CD14-positive monocyte (primary cell): ENCODE data around the gene PRR16. TPM values are rescaled to one million over a fixed set of nuclear protein-coding genes. Genes with fewer than 3 reads are reported as not detected.

Source experiments
- DNase-seq, 3 donors: peaks; one replicate each; pipeline ENCODE4 v3.0.0-alpha.2; 2011 to 2022
- H2AFZ ChIP-seq: 2 replicates; pipeline ENCODE4 v1.6.0; 2012; ENCODE audit warnings: mild to moderate bottlenecking, low read depth, low read length, inconsistent platforms; ENCODE audit not compliant: insufficient read depth, poor library complexity, severe bottlenecking
- H3K27ac ChIP-seq, 2 donors: 1 replicate in 1 of 2; 2 replicates in 1 of 2; pipeline ENCODE4 v1.5.1; 2012 to 2013; ENCODE audit warnings: low read length in 2 of 2, control low read depth in 1 of 2, inconsistent platforms in 1 of 2, low read depth in 1 of 2, mild to moderate bottlenecking in 1 of 2
- H3K27me3 ChIP-seq, 2 donors: one replicate each; pipeline versions ENCODE4 v1.6.0 to v1.6.1; 2011 to 2013; ENCODE audit warnings: low read length in 2 of 2; ENCODE audit not compliant: control insufficient read depth in 2 of 2, insufficient read depth in 2 of 2
- H3K36me3 ChIP-seq, 2 donors: replicated peaks in 1 of 2; 1 replicate in 1 of 2; 2 replicates in 1 of 2; pipeline versions ENCODE4 v1.5.1 to v1.6.1; 2012 to 2013; ENCODE audit warnings: low read length in 2 of 2, control low read depth in 1 of 2, inconsistent platforms in 1 of 2, mild to moderate bottlenecking in 1 of 2; ENCODE audit not compliant: insufficient read depth in 2 of 2, control insufficient read depth in 1 of 2
- H3K4me1 ChIP-seq, 2 donors: 1 replicate in 1 of 2; 2 replicates in 1 of 2; pipeline versions ENCODE4 v1.5.1 to v1.6.1; 2012 to 2013; ENCODE audit warnings: low read length in 2 of 2, control low read depth in 1 of 2, inconsistent platforms in 1 of 2, mild to moderate bottlenecking in 1 of 2, moderate library complexity in 1 of 2; ENCODE audit not compliant: insufficient read depth in 2 of 2, control insufficient read depth in 1 of 2
- H3K4me2 ChIP-seq: replicated peaks from 2 replicates; pipeline ENCODE3; 2012; ENCODE audit warnings: low read length, moderate library complexity, mild to moderate bottlenecking; ENCODE audit not compliant: poor library complexity, severe bottlenecking; ENCODE audit errors: extremely low read depth
- H3K4me3 ChIP-seq, 3 experiments: fragments of 200-600 bp in 1 of 3; sonication (generic) in 1 of 3; replicated peaks in 1 of 3; 1 replicate in 2 of 3; 2 replicates in 1 of 3; pipeline ENCODE4 v1.5.1; 2011 to 2013; ENCODE audit warnings: low read length in 3 of 3, mild to moderate bottlenecking in 3 of 3, control low read depth in 2 of 3, low read depth in 2 of 3, inconsistent platforms in 1 of 3, moderate library complexity in 1 of 3
- H3K79me2 ChIP-seq: 2 replicates; pipeline ENCODE4 v1.6.0; 2012; ENCODE audit warnings: mild to moderate bottlenecking, control low read depth, inconsistent platforms, low read length, moderate library complexity; ENCODE audit not compliant: insufficient read depth
- H3K9ac ChIP-seq: 2 replicates; pipeline ENCODE4 v1.6.0; 2017; ENCODE audit warnings: low read length, mild to moderate bottlenecking; ENCODE audit not compliant: insufficient read depth, poor library complexity, severe bottlenecking
- H3K9me3 ChIP-seq, 2 donors: replicated peaks in 1 of 2; 1 replicate in 1 of 2; 2 replicates in 1 of 2; pipeline versions ENCODE4 v1.5.1 to v1.6.1; 2012 to 2013; ENCODE audit warnings: low read length in 2 of 2, control low read depth in 1 of 2; ENCODE audit not compliant: control insufficient read depth in 1 of 2, insufficient read depth in 1 of 2
- H4K20me1 ChIP-seq: 2 replicates; pipeline ENCODE4 v1.6.0; 2012; ENCODE audit warnings: mild to moderate bottlenecking, low read length, control low read depth, moderate library complexity; ENCODE audit not compliant: insufficient read depth
- H3K27ac Mint-ChIP-seq, 7 donors: one replicate each; pipeline ENCODE4 v1.8.0; 2020; ENCODE audit warnings: mild to moderate bottlenecking in 7 of 7, mixed read lengths in 7 of 7, moderate library complexity in 6 of 7, inconsistent platforms in 2 of 7
- H3K27me3 Mint-ChIP-seq, 3 donors: one replicate each; pipeline ENCODE4 v1.8.0; 2021 to 2022; ENCODE audit warnings: low read depth in 3 of 3, mild to moderate bottlenecking in 3 of 3, mixed read lengths in 3 of 3, moderate library complexity in 3 of 3, inconsistent platforms in 1 of 3
- H3K36me3 Mint-ChIP-seq, 2 donors: one replicate each; pipeline ENCODE4 v1.8.0; 2020; ENCODE audit warnings: mixed read lengths in 2 of 2, inconsistent platforms in 1 of 2, mild to moderate bottlenecking in 1 of 2
- H3K4me1 Mint-ChIP-seq: one replicate; pipeline ENCODE4 v1.8.0; 2020; ENCODE audit warnings: mild to moderate bottlenecking, mixed read lengths
- H3K4me3 Mint-ChIP-seq, 2 donors: one replicate each; pipeline ENCODE4 v1.8.0; 2020; ENCODE audit warnings: mild to moderate bottlenecking in 2 of 2, mixed read lengths in 2 of 2, moderate library complexity in 1 of 2
- H3K9me3 Mint-ChIP-seq, 7 donors: one replicate each; pipeline ENCODE4 v1.8.0; 2020 to 2022; ENCODE audit warnings: mixed read lengths in 7 of 7, mild to moderate bottlenecking in 6 of 7, moderate library complexity in 6 of 7, inconsistent platforms in 2 of 7
- WGBS: methylation state at CpG from one replicate; pipeline ENCODE4 v1.1.5; 2013; ENCODE audit warnings: missing lambda C conversion rate; ENCODE audit not compliant: insufficient coverage; 5-methylcytosine and 5-hydroxymethylcytosine counted together
- intact Hi-C, 2 donors: fragments of 100-400 bp; cut with micrococcal nuclease; formaldehyde crosslinking; loops; one replicate each; pipeline versions ENCODE4 v1.15.0 to v1.15.1; 2023
- polyA plus RNA-seq, 3 donors: library from polyadenylated mRNA; depleted of rRNA in 1 of 3; unstranded in 2 of 3; stranded (reverse) in 1 of 3; fragments of 300-500 nt in 2 of 3; fragments of >200 nt in 1 of 3; fragmentation: Illumina TruSeq in 2 of 3; gene quantifications; 1 replicate in 2 of 3; 2 replicates in 1 of 3; pipeline ENCODE4 v1.2.3, GENCODE V29; 2012 to 2021
- TF ChIP-seq, protein P1 (sequence below): fragments of 200-600 bp; IDR thresholded peaks from one replicate; pipeline ENCODE4 v1.8.0; 2022; ENCODE audit warnings: antibody characterized with exemption, mild to moderate bottlenecking

The PRR16 gene
- polyA plus RNA-seq, 3 donors, result 0.14 to 0.74 (median 0.56) TPM

- Mint-ChIP-seq H3K36me3 (no peaks in the 10 kb centered on the region), H3K27me3 (peaks cover 0 to 3% (median 0%) of the 10 kb centered on the region in 3 donors), H3K27ac (no peak overlapping the region), H3K9me3 (peaks cover 0 to 14% (median 3%) of the 10 kb centered on the region in 7 donors), H3K4me1 (no peaks in the 10 kb centered on the region), H3K4me3 (no peak overlapping the region)
- Histone ChIP-seq H3K27ac (no peak overlapping the region), H3K4me3 (no peak overlapping the region), H3K9me3 (no peaks in the 10 kb centered on the region), H3K4me2 (no peak overlapping the region), H3K9ac (no peak overlapping the region), H4K20me1 (no peaks in the 10 kb centered on the region), H3K27me3 (no peaks in the 10 kb centered on the region), H3K36me3 (no peaks in the 10 kb centered on the region), H3K4me1 (no peaks in the 10 kb centered on the region), H2AFZ (no peak overlapping the region), H3K79me2 (no peaks in the 10 kb centered on the region)
- WGBS, result no CpG with 5 or more reads among the region's 2 CpGs
- intact Hi-C loops, result no loop called here
- DNase-seq, result no peak
- TF ChIP-seq, protein P1, sequence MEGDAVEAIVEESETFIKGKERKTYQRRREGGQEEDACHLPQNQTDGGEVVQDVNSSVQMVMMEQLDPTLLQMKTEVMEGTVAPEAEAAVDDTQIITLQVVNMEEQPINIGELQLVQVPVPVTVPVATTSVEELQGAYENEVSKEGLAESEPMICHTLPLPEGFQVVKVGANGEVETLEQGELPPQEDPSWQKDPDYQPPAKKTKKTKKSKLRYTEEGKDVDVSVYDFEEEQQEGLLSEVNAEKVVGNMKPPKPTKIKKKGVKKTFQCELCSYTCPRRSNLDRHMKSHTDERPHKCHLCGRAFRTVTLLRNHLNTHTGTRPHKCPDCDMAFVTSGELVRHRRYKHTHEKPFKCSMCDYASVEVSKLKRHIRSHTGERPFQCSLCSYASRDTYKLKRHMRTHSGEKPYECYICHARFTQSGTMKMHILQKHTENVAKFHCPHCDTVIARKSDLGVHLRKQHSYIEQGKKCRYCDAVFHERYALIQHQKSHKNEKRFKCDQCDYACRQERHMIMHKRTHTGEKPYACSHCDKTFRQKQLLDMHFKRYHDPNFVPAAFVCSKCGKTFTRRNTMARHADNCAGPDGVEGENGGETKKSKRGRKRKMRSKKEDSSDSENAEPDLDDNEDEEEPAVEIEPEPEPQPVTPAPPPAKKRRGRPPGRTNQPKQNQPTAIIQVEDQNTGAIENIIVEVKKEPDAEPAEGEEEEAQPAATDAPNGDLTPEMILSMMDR, result no peak
These were observed 118.5 kb downstream of the PRR16 start for GRCh38 chr5:120582635-120583034.

DNA sequence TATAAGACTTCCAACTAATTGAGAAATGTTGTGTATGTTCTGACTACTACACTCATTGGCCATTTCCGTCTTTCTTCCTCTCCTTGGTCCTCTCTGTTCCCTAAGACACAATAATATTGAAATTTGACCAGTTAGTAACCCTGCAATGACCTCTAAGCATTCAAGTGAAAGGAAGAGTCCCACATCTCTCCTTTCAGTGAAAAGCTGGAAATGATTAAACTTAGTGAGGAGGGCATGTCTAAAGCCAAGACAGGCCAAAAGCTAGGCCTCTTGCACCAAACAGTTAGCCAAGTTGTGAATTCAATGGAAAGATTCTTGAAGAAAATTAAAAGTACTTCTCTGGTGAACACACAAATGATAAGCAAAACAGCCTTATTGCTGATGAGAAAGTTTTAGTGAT lies 122.5 kb downstream of the PRR16 start:
- Histone ChIP-seq H3K27me3 (no peaks in the 10 kb centered on the region), H3K4me1 (no peaks in the 10 kb centered on the region), H3K9ac (no peak overlapping the region), H3K79me2 (no peaks in the 10 kb centered on the region), H3K4me2 (no peak overlapping the region), H3K27ac (no peak overlapping the region), H3K9me3 (peaks cover 0 to 5% of the 10 kb centered on the region in 2 donors), H3K36me3 (no peaks in the 10 kb centered on the region), H2AFZ (no peak overlapping the region), H3K4me3 (no peak overlapping the region), H4K20me1 (no peaks in the 10 kb centered on the region)
- Mint-ChIP-seq H3K27ac (no peak overlapping the region), H3K27me3 (no peaks in the 10 kb centered on the region), H3K9me3 (peaks cover 0 to 4% (median 3%) of the 10 kb centered on the region in 7 donors), H3K4me1 (no peaks in the 10 kb centered on the region), H3K36me3 (no peaks in the 10 kb centered on the region), H3K4me3 (no peak overlapping the region)
- intact Hi-C loops, result no loop called here
- no CpG with 5 or more reads among the region's 1 CpG for WGBS
- TF ChIP-seq, protein P1, result no peak
- DNase-seq, result no peak
